ENCODE measurements around the gene OR4L1. TPM values are rescaled to one million over a fixed set of nuclear protein-coding genes. Genes with fewer than 3 reads are reported as not detected.

The OR4L1 gene, protein sequence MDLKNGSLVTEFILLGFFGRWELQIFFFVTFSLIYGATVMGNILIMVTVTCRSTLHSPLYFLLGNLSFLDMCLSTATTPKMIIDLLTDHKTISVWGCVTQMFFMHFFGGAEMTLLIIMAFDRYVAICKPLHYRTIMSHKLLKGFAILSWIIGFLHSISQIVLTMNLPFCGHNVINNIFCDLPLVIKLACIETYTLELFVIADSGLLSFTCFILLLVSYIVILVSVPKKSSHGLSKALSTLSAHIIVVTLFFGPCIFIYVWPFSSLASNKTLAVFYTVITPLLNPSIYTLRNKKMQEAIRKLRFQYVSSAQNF
- total RNA-seq (ENCODE audit: unreplicated experiment): not detected
- long read RNA-seq: 0 reads

- Mint-ChIP-seq H3K9me3 (ENCODE audit: unreplicated experiment) (peaks cover 17% of the 10 kb centered on the region), H3K36me3 (ENCODE audit: unreplicated experiment) (peaks cover 4% of the 10 kb centered on the region), H3K27ac (ENCODE audit: unreplicated experiment) (no peak within 1 kb of the TSS), H3K4me1 (ENCODE audit: low read depth, unreplicated experiment) (no peaks in the 10 kb centered on the region), H3K4me3 (ENCODE audit: unreplicated experiment) (no peak within 1 kb of the TSS), H3K27me3 (ENCODE audit: unreplicated experiment) (no peaks in the 10 kb centered on the region)
- no peak for TF ChIP-seq CTCF (IDR thresholded peaks at IDR 0.05; ENCODE audit: partially characterized antibody, unreplicated experiment)
- no peak for DNase-seq
Observed at GRCh38 chr14:20059745-20060144, at the start of gene OR4L1. OR4L1 (plus strand) TSS chr14:20060045; CDS start chr14:20060045, 0 bp downstream.

- Mint-ChIP-seq H3K4me1 (ENCODE audit: low read depth, unreplicated experiment) (no peaks in the 10 kb centered on the region), H3K27me3 (ENCODE audit: unreplicated experiment) (no peaks in the 10 kb centered on the region), H3K9me3 (ENCODE audit: unreplicated experiment) (peaks cover 6% of the 10 kb centered on the region), H3K36me3 (ENCODE audit: unreplicated experiment) (no peaks in the 10 kb centered on the region), H3K27ac (ENCODE audit: unreplicated experiment) (no peak within 1 kb of the TSS), H3K4me3 (ENCODE audit: unreplicated experiment) (no peak within 1 kb of the TSS)
- TF ChIP-seq CTCF (IDR thresholded peaks at IDR 0.05; ENCODE audit: partially characterized antibody, unreplicated experiment): no peak
- no peak for DNase-seq
Observed at GRCh38 chr14:20019257-20019865, 40.5 kb upstream of the OR4L1 start, which contains the start of gene OR4K14. OR4K14 (minus strand) TSS chr14:20019307; CDS start chr14:20015193, 4,114 bp downstream.

- Mint-ChIP-seq H3K27me3 (ENCODE audit: unreplicated experiment) (no peaks in the 10 kb centered on the region), H3K36me3 (ENCODE audit: unreplicated experiment) (peaks cover 7% of the 10 kb centered on the region), H3K4me1 (ENCODE audit: low read depth, unreplicated experiment) (no peaks in the 10 kb centered on the region), H3K27ac (ENCODE audit: unreplicated experiment) (no peak overlapping the region), H3K9me3 (ENCODE audit: unreplicated experiment) (peaks cover 7% of the 10 kb centered on the region), H3K4me3 (ENCODE audit: unreplicated experiment) (no peak overlapping the region)
- DNase-seq: no peak
- no peak for TF ChIP-seq CTCF (IDR thresholded peaks at IDR 0.05; ENCODE audit: partially characterized antibody, unreplicated experiment)
Observed at GRCh38 chr14:20031058-20031457, 28.8 kb upstream of the OR4L1 start.

DNA sequence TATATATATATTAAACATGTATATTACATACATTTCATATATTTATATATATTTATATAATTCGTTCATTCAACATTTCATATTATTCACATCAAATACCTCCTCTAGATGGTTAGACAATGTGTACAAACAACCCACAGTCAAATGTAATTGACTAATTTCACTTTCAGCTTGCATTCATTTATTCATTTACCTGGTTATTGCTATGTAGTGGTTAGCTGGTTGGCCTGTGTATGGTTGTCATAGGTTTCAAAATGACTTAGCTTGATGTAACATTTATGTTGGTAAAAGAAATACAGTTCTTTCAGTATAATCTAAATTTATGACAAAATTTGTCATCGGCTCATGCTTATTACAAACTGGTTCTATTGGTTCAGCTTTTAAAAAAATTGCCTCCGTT lies 24.4 kb upstream of the OR4L1 start:
- peaks cover 5% of the 10 kb centered on the region for H3K9me3 Mint-ChIP-seq (ENCODE audit: unreplicated experiment)
- no peak for DNase-seq
- no peak for TF ChIP-seq CTCF (IDR thresholded peaks at IDR 0.05; ENCODE audit: partially characterized antibody, unreplicated experiment)
- H3K27me3 Mint-ChIP-seq (ENCODE audit: unreplicated experiment): no peaks in the 10 kb centered on the region
- peaks cover 7% of the 10 kb centered on the region for H3K36me3 Mint-ChIP-seq (ENCODE audit: unreplicated experiment)
- no peak overlapping the region for H3K4me3 Mint-ChIP-seq (ENCODE audit: unreplicated experiment)
- H3K4me1 Mint-ChIP-seq (ENCODE audit: low read depth, unreplicated experiment): no peaks in the 10 kb centered on the region
- H3K27ac Mint-ChIP-seq (ENCODE audit: unreplicated experiment): no peak overlapping the region

DNA sequence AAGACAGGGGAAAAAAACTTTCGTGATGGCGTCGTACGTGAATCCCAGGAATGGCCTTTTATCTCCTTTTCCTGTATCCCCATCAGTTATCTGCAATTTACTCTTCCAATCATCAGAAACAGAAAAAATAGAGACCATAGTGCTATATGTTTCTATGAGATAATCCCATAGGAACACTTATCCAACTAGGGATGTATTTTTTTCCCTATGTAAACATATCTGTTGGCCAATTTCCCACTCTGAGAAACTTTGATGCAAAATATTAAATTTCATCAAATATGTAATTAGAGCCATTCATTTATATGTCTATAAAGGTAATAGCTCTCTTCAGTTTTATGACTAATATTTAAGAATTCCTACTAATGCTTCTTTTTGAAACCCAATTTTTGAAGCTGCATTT lies 23.9 kb upstream of the OR4L1 start, which contains the start of gene OR4K13:
OR4K13 (minus strand) TSS at position 101 of the 400 bp plus-strand sequence. CDS start 1,280 bp downstream, outside the sequence.
- no peak within 1 kb of the TSS for H3K27ac Mint-ChIP-seq (ENCODE audit: unreplicated experiment)
- no peak for DNase-seq
- TF ChIP-seq CTCF (IDR thresholded peaks at IDR 0.05; ENCODE audit: partially characterized antibody, unreplicated experiment): no peak
- peaks cover 7% of the 10 kb centered on the region for H3K36me3 Mint-ChIP-seq (ENCODE audit: unreplicated experiment)
- no peaks in the 10 kb centered on the region for H3K4me1 Mint-ChIP-seq (ENCODE audit: low read depth, unreplicated experiment)
- H3K27me3 Mint-ChIP-seq (ENCODE audit: unreplicated experiment): no peaks in the 10 kb centered on the region
- H3K9me3 Mint-ChIP-seq (ENCODE audit: unreplicated experiment): peaks cover 6% of the 10 kb centered on the region
- no peak within 1 kb of the TSS for H3K4me3 Mint-ChIP-seq (ENCODE audit: unreplicated experiment)
